Measurements from ENCODE around the gene AKAP6. TPM values are rescaled to one million over a fixed set of nuclear protein-coding genes. Genes with fewer than 3 reads are reported as not detected.
"Not testable (repeated sequence)": the region's sequence is repeated elsewhere in the genome, so short reads cannot be mapped to it uniquely, and the experiment has no call there.

AKAP6 gene
- total RNA-seq, 2 donors from 2014 or later, result 1.9 to 2.9 TPM

GRCh38 chr14:32384464-32384863 is 55.4 kb downstream of the AKAP6 start:
- DNase-seq (no peak), ATAC-seq (no peak)
- Mint-ChIP-seq H3K4me1 (peaks cover under 1% of the 10 kb centered on the region), H3K27ac (no peak overlapping the region), H3K4me3 (no peak overlapping the region), H3K36me3 (ENCODE audit: low read depth) (no peaks in the 10 kb centered on the region), H3K27me3 (peaks cover 27% of the 10 kb centered on the region)
- H3K9me3 ChIP-seq (ENCODE audit: control insufficient read depth, low read length, poor library complexity, severe bottlenecking), result no peaks in the 10 kb centered on the region

- H3K4me3 Mint-ChIP-seq; H3K36me3 Mint-ChIP-seq (ENCODE audit: low read depth); H3K9me3 ChIP-seq (ENCODE audit: control insufficient read depth, low read length, poor library complexity, severe bottlenecking); H3K4me1 Mint-ChIP-seq; DNase-seq; H3K27ac Mint-ChIP-seq; ATAC-seq: not testable (repeated sequence)
- H3K27me3 Mint-ChIP-seq, result peaks cover 14% of the 10 kb centered on the region
Measured at GRCh38 chr14:32387295-32387694, 58.2 kb downstream of the AKAP6 start.

- no peak for ATAC-seq
- Mint-ChIP-seq H3K4me1 (no peaks in the 10 kb centered on the region), H3K36me3 (ENCODE audit: low read depth) (no peaks in the 10 kb centered on the region), H3K4me3 (no peak overlapping the region), H3K27ac (no peak overlapping the region), H3K27me3 (peaks cover 12% of the 10 kb centered on the region)
- no peak for DNase-seq
- H3K9me3 ChIP-seq (ENCODE audit: control insufficient read depth, low read length, poor library complexity, severe bottlenecking), result no peaks in the 10 kb centered on the region
Measured at GRCh38 chr14:32393119-32393518, 64.0 kb downstream of the AKAP6 start.

GRCh38 chr14:32394038-32394437 is 64.9 kb downstream of the AKAP6 start:
- no peak for DNase-seq
- no peak overlapping the region for H3K27ac Mint-ChIP-seq
- no peaks in the 10 kb centered on the region for H3K9me3 ChIP-seq (ENCODE audit: control insufficient read depth, low read length, poor library complexity, severe bottlenecking)
- H3K36me3 Mint-ChIP-seq (ENCODE audit: low read depth), result no peaks in the 10 kb centered on the region
- H3K4me1 Mint-ChIP-seq, result no peaks in the 10 kb centered on the region
- ATAC-seq, result no peak
- H3K27me3 Mint-ChIP-seq, result peaks cover 12% of the 10 kb centered on the region
- H3K4me3 Mint-ChIP-seq, result no peak overlapping the region

GRCh38 chr14:32396885-32397284 is 67.8 kb downstream of the AKAP6 start:
- Mint-ChIP-seq H3K36me3 (ENCODE audit: low read depth) (no peaks in the 10 kb centered on the region), H3K4me3 (no peak overlapping the region)

GRCh38 chr14:32397861-32398640 is 69.0 kb downstream of the AKAP6 start:
- H3K9me3 ChIP-seq (ENCODE audit: control insufficient read depth, low read length, poor library complexity, severe bottlenecking), result no peaks in the 10 kb centered on the region
- Mint-ChIP-seq H3K4me1 (no peaks in the 10 kb centered on the region), H3K27me3 (peaks cover 11% of the 10 kb centered on the region), H3K36me3 (ENCODE audit: low read depth) (no peaks in the 10 kb centered on the region), H3K27ac (no peak overlapping the region), H3K4me3 (no peak overlapping the region)
- ATAC-seq (no peak), DNase-seq (no peak)

More at GRCh38 chr14:32396885-32397284, 67.8 kb downstream of the AKAP6 start:
- H3K27me3 Mint-ChIP-seq, result peaks cover 7% of the 10 kb centered on the region
- ATAC-seq (no peak), DNase-seq (no peak)
- H3K4me1 Mint-ChIP-seq, result no peaks in the 10 kb centered on the region
- no peaks in the 10 kb centered on the region for H3K9me3 ChIP-seq (ENCODE audit: control insufficient read depth, low read length, poor library complexity, severe bottlenecking)
- H3K27ac Mint-ChIP-seq, result no peak overlapping the region

- H3K4me1 Mint-ChIP-seq, result no peaks in the 10 kb centered on the region
- H3K9me3 ChIP-seq (ENCODE audit: control insufficient read depth, low read length, poor library complexity, severe bottlenecking), result no peaks in the 10 kb centered on the region
- H3K36me3 Mint-ChIP-seq (ENCODE audit: low read depth), result no peaks in the 10 kb centered on the region
- no peak for DNase-seq
- H3K27me3 Mint-ChIP-seq, result peaks cover 4% of the 10 kb centered on the region
- H3K4me3 Mint-ChIP-seq, result no peak overlapping the region
- ATAC-seq, result no peak
- H3K27ac Mint-ChIP-seq, result no peak overlapping the region
Measured at GRCh38 chr14:32399920-32400319, 70.8 kb downstream of the AKAP6 start.

- Mint-ChIP-seq H3K27ac (no peak overlapping the region), H3K36me3 (ENCODE audit: low read depth) (no peaks in the 10 kb centered on the region), H3K4me3 (no peak overlapping the region), H3K4me1 (no peaks in the 10 kb centered on the region), H3K27me3 (peaks cover 4% of the 10 kb centered on the region)
- ATAC-seq, result no peak
- DNase-seq, result no peak
- no peaks in the 10 kb centered on the region for H3K9me3 ChIP-seq (ENCODE audit: control insufficient read depth, low read length, poor library complexity, severe bottlenecking)
Measured at GRCh38 chr14:32400480-32400879, 71.4 kb downstream of the AKAP6 start.

- no peaks in the 10 kb centered on the region for H3K36me3 Mint-ChIP-seq (ENCODE audit: low read depth)
- no peak overlapping the region for H3K27ac Mint-ChIP-seq
- H3K4me1 Mint-ChIP-seq, result no peaks in the 10 kb centered on the region
- no peak overlapping the region for H3K4me3 Mint-ChIP-seq
- no peaks in the 10 kb centered on the region for H3K9me3 ChIP-seq (ENCODE audit: control insufficient read depth, low read length, poor library complexity, severe bottlenecking)
- DNase-seq (no peak), ATAC-seq (no peak)
- H3K27me3 Mint-ChIP-seq, result peaks cover 9% of the 10 kb centered on the region
Measured at GRCh38 chr14:32403021-32403420, 73.9 kb downstream of the AKAP6 start.

- H3K36me3 Mint-ChIP-seq (ENCODE audit: low read depth), result no peaks in the 10 kb centered on the region
- peaks cover 9% of the 10 kb centered on the region for H3K27me3 Mint-ChIP-seq
- no peaks in the 10 kb centered on the region for H3K9me3 ChIP-seq (ENCODE audit: control insufficient read depth, low read length, poor library complexity, severe bottlenecking)
- H3K4me3 Mint-ChIP-seq, result no peak overlapping the region
- no peaks in the 10 kb centered on the region for H3K4me1 Mint-ChIP-seq
- H3K27ac Mint-ChIP-seq, result no peak overlapping the region
- DNase-seq, result no peak
- ATAC-seq, result no peak
Measured at GRCh38 chr14:32403688-32404087, 74.6 kb downstream of the AKAP6 start.

- Mint-ChIP-seq H3K27ac (no peak overlapping the region), H3K27me3 (peaks cover 9% of the 10 kb centered on the region), H3K4me3 (no peak overlapping the region), H3K36me3 (ENCODE audit: low read depth) (no peaks in the 10 kb centered on the region), H3K4me1 (no peaks in the 10 kb centered on the region)
- no peak for ATAC-seq
- H3K9me3 ChIP-seq (ENCODE audit: control insufficient read depth, low read length, poor library complexity, severe bottlenecking), result no peaks in the 10 kb centered on the region
- DNase-seq, result no peak
Measured at GRCh38 chr14:32404784-32405573, 75.9 kb downstream of the AKAP6 start.

GRCh38 chr14:32405856-32406255 is 76.8 kb downstream of the AKAP6 start:
- DNase-seq (no peak), ATAC-seq (no peak)
- Mint-ChIP-seq H3K4me1 (no peaks in the 10 kb centered on the region), H3K27ac (no peak overlapping the region), H3K4me3 (no peak overlapping the region), H3K36me3 (ENCODE audit: low read depth) (no peaks in the 10 kb centered on the region), H3K27me3 (peaks cover 9% of the 10 kb centered on the region)
- H3K9me3 ChIP-seq (ENCODE audit: control insufficient read depth, low read length, poor library complexity, severe bottlenecking), result no peaks in the 10 kb centered on the region

- no peaks in the 10 kb centered on the region for H3K4me1 Mint-ChIP-seq
- H3K9me3 ChIP-seq (ENCODE audit: control insufficient read depth, low read length, poor library complexity, severe bottlenecking), result no peaks in the 10 kb centered on the region
- H3K27me3 Mint-ChIP-seq, result peaks cover 9% of the 10 kb centered on the region
- no peak for DNase-seq
- no peak overlapping the region for H3K27ac Mint-ChIP-seq
- H3K36me3 Mint-ChIP-seq (ENCODE audit: low read depth), result no peaks in the 10 kb centered on the region
- no peak overlapping the region for H3K4me3 Mint-ChIP-seq
- ATAC-seq, result no peak
Measured at GRCh38 chr14:32407130-32407529, 78.0 kb downstream of the AKAP6 start.

All from T-helper 17 cell (primary cell).